Ovary (tissue), 3 donors: ENCODE measurements around the gene PARD3B.

Experiments
- CTCF ChIP-seq, 3 donors: fragments of 450-650 bp in 2 of 3; fragments of 200-600 bp in 1 of 3; IDR thresholded peaks; one replicate each; pipeline versions ENCODE4 v1.5.1 to v1.8.0; 2016 to 2022; ENCODE audit warnings: antibody characterized with exemption in 3 of 3, mild to moderate bottlenecking in 1 of 3
- EP300 ChIP-seq: sonication (generic); formaldehyde crosslinking; IDR thresholded peaks from one replicate; pipeline ENCODE4 v1.6.1; 2017; ENCODE audit warnings: antibody characterized with exemption
- POLR2A ChIP-seq: fragments of 450-650 bp; IDR thresholded peaks from one replicate; pipeline ENCODE4 v1.6.1; 2017; ENCODE audit warnings: antibody characterized with exemption, mild to moderate bottlenecking, moderate library complexity
- donor health status: DM: no; HTN: no; CAD: no.

- TF ChIP-seq POLR2A (no peak), CTCF (IDR thresholded peaks at IDR 0.05) (no peak), EP300 (no peak)
Measured at GRCh38 chr2:204946892-204947291, 401.6 kb downstream of the PARD3B start.
